ENCODE data around the gene MCTP2. TPM values are rescaled to one million over a fixed set of nuclear protein-coding genes. Genes with fewer than 3 reads are reported as not detected.

MCTP2 gene
- total RNA-seq, 2 experiments from 2014 or later, result 26.1 to 28.5 TPM

DNA sequence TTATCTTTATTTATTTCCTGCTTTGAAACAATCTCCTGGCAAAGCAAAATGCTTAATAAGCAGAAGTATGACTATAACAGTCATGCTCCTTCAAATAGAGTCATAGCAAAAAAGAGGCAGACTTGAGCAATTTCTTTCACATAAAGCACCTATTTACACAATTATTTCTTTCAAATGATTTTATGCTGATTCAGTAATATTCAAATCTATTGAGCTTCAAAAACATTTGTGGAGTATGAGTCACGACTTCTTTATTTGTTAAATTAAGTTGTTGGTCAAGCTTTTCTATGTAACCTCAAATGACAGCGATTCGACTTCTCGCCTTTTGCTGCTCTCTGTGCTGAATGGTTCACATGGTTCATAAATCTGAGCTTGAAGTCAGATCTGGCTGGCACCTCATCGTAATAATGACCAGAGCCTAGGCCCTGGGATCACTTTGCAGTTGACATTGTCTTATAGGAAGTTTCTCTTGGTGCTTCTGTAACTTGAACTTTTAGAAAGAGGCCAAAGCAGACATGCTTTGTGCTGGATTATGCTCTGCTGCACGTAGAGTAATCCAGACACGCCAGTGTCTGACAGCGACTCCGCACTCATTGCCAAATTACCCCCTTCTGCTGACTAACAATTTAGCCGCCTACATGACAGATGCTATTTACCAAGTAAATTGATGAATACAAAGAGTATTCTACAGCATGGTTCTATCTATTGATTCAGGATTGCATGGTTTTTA lies 139.0 kb downstream of the MCTP2 start:
- H3K36me3 Mint-ChIP-seq, result peaks cover 23% of the 10 kb centered on the region
- ATAC-seq (ENCODE audit: low read depth), result no peak
- DNase-seq, result no peak
- no peak overlapping the region for H3K4me3 Mint-ChIP-seq
- no peaks in the 10 kb centered on the region for H3K27me3 Mint-ChIP-seq
- no peaks in the 10 kb centered on the region for H3K4me1 Mint-ChIP-seq
- H3K9me3 Mint-ChIP-seq, result no peaks in the 10 kb centered on the region
- POLR2A ChIA-PET, result no interaction called here
- H3K27ac Mint-ChIP-seq, result no peak overlapping the region

DNA sequence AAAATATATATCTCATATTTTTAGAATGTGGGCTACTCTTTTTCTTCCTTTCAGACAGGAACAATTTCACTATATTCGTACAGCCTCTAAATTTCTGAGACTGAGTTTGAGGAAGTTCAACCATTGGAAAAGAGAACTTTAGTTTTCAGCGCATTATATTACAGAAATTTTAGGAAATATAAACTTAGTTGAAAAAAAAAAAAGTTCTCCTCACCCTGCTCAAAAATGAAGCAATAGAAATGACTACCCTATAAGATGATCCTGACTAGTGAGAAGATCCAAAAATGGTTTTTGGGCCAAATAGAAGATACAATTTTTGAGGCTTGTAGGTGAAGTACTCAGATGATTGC lies 139.6 kb downstream of the MCTP2 start:
- DNase-seq (no peak), ATAC-seq (ENCODE audit: low read depth) (no peak)
- POLR2A ChIA-PET, result no interaction called here
- Mint-ChIP-seq H3K27me3 (no peaks in the 10 kb centered on the region), H3K4me1 (no peaks in the 10 kb centered on the region), H3K36me3 (peaks cover 23% of the 10 kb centered on the region), H3K4me3 (no peak overlapping the region), H3K9me3 (no peaks in the 10 kb centered on the region), H3K27ac (no peak overlapping the region)

DNA sequence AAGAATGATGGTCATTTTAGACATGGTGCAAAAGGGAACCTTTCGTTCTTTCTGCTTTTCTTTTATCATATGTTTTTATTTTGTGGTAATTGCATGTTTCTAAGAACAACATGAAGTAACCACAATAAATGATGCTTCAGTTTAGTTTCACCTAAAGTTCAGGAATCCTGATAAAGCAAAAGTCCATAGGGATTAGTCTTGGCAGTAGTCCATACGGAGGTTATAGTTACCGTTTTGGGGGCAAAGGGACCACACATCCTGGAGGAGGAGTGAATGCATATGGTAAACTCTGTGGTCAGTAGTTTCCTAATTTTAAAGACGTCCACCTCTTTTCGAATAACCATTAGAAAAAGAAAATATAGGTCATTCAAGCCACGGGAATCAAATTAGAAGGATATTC lies 141.5 kb downstream of the MCTP2 start:
- Mint-ChIP-seq H3K27me3 (no peaks in the 10 kb centered on the region), H3K9me3 (no peaks in the 10 kb centered on the region), H3K4me1 (no peaks in the 10 kb centered on the region), H3K4me3 (no peak overlapping the region), H3K27ac (no peak overlapping the region), H3K36me3 (peaks cover 25% of the 10 kb centered on the region)
- DNase-seq (no peak), ATAC-seq (ENCODE audit: low read depth) (no peak)
- POLR2A ChIA-PET, result no interaction called here

DNA sequence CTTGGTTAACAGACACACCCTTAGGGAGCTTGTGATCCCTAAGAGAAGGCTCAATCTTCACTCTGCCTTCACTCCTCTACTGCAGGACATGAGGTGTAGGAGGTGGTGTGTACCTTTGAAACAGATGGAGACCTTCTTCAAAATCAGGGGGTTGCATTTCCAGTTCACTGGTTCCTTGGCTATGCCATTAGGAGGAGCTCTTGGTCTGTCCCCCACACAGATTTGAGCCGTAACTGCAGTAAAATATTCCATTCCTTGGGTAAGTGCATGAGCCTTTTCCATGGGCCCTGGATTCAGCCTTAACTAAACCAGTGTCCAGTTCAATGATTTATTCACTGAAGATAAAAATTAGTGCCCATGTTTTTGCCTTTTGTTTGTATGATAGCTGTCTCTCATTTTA lies 144.6 kb downstream of the MCTP2 start:
- no peak overlapping the region for H3K27ac Mint-ChIP-seq
- no peak overlapping the region for H3K4me3 Mint-ChIP-seq
- H3K9me3 Mint-ChIP-seq, result no peaks in the 10 kb centered on the region
- ATAC-seq (ENCODE audit: low read depth) (no peak), DNase-seq (no peak)
- H3K27me3 Mint-ChIP-seq, result no peaks in the 10 kb centered on the region
- POLR2A ChIA-PET, result no interaction called here
- H3K4me1 Mint-ChIP-seq, result no peaks in the 10 kb centered on the region
- peaks cover 22% of the 10 kb centered on the region for H3K36me3 Mint-ChIP-seq

DNA sequence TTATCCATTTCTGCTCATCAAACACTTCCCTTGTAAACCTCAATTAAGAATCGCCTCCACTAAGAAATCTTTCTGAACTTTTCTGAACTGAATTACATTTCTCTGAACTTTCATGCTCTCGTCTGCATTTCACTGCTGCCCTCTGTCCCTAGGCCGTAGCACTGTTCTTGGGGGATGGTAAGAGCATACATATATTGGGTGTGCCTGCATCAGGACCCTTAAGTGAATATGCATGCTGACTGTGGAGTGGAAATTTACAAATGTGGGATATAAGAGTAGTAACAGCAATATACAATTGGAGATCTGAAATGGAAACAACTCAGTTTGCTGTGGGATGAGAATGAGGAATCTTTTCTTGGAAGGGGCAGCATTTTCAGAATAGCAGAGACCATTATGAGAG lies 148.6 kb downstream of the MCTP2 start:
- peaks cover 17% of the 10 kb centered on the region for H3K36me3 Mint-ChIP-seq
- ATAC-seq (ENCODE audit: low read depth), result no peak
- POLR2A ChIA-PET, result no interaction called here
- H3K4me1 Mint-ChIP-seq, result peaks cover 3% of the 10 kb centered on the region
- H3K4me3 Mint-ChIP-seq, result no peak overlapping the region
- DNase-seq, result no peak
- no peaks in the 10 kb centered on the region for H3K9me3 Mint-ChIP-seq
- no peak overlapping the region for H3K27ac Mint-ChIP-seq
- no peaks in the 10 kb centered on the region for H3K27me3 Mint-ChIP-seq

DNA sequence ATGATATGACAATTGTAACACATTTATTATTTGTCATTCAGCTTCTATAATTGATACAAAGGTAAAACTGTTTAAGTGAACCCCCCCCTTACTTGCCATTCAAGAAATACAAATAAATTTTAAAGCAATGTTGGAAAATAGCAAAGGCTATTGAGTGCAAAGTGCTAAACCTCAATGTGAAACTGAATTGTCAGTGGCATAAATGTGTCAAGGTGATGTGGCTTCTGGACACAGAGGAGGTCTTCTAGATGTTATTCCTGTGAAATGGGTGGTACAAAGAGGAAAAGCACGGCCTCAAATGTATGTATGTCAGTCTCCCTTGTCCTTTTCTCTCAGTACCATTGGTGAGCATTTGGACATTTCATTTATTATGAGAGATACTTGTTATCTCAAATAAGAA lies 149.4 kb downstream of the MCTP2 start:
- Mint-ChIP-seq H3K9me3 (no peaks in the 10 kb centered on the region), H3K36me3 (peaks cover 18% of the 10 kb centered on the region), H3K27ac (no peak overlapping the region), H3K4me3 (no peak overlapping the region), H3K27me3 (no peaks in the 10 kb centered on the region), H3K4me1 (peaks cover 3% of the 10 kb centered on the region)
- DNase-seq (no peak), ATAC-seq (ENCODE audit: low read depth) (no peak)
- POLR2A ChIA-PET, result no interaction called here

DNA sequence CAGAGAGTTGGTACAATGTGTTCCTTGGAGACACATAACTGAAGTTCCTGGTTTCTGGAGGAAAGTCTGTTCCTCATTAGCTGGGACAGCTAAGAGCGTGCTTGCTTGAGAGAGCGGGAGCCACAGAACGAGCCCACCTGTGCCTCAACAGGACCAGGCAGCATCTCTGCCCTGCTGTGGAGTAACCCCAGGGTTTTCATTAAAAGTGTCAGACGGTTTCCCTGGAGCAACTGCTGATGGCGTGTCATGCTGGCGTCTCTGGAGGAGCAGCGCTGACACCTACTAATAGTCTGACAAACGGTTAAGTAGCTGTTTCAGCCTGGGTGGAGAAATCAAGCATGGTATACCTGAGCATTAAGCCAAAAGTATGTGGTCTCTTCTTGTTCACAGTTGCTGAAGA lies 150.0 kb downstream of the MCTP2 start:
- H3K9me3 Mint-ChIP-seq, result no peaks in the 10 kb centered on the region
- no peak overlapping the region for H3K27ac Mint-ChIP-seq
- no peak overlapping the region for H3K4me3 Mint-ChIP-seq
- no peak for DNase-seq
- ATAC-seq (ENCODE audit: low read depth), result no peak
- peaks cover 3% of the 10 kb centered on the region for H3K4me1 Mint-ChIP-seq
- H3K27me3 Mint-ChIP-seq, result no peaks in the 10 kb centered on the region
- peaks cover 18% of the 10 kb centered on the region for H3K36me3 Mint-ChIP-seq
- POLR2A ChIA-PET, result no interaction called here

DNA sequence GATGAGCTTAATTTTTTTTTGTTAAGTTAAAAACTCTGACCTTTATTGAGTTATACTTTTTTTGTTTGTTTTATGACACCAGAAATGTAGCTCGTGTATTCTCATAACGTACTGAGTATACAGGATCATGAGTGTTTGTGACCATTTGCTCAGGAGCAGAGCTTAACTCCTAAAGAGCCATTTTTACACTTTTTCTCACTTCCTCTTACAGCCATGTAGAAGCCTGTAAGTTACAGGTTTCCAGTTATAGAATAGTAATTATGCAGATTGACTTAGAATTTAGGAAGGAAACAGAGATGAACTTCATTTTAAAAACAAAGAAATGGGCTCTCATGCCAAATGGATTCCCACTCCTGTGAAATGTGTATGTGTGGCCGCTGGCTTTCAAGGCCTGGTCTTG lies 151.7 kb downstream of the MCTP2 start:
- Mint-ChIP-seq H3K4me3 (no peak overlapping the region), H3K4me1 (peaks cover 15% of the 10 kb centered on the region), H3K9me3 (no peaks in the 10 kb centered on the region), H3K36me3 (peaks cover 18% of the 10 kb centered on the region), H3K27ac (no peak overlapping the region), H3K27me3 (no peaks in the 10 kb centered on the region)
- DNase-seq, result no peak
- no peak for ATAC-seq (ENCODE audit: low read depth)
- POLR2A ChIA-PET, result no interaction called here

DNA sequence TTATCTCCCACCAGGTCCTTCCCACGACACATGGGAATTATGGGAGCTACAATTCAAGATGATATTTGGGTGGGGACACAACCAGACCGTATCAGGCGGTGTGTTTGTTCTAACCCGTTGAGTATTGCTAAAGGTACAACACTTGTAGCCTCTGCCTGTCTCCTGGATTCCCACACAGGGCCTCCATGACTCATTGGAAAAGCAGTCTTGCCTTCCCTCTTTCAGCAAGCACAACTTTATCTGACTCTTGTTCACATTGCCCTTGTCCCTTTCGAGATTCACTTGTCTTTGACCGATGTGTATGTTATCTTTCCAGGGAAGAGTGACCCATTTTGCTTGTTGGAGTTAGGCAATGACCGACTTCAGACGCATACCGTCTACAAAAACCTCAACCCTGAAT lies 152.3 kb downstream of the MCTP2 start:
- peaks cover 19% of the 10 kb centered on the region for H3K36me3 Mint-ChIP-seq
- POLR2A ChIA-PET, result no interaction called here
- peaks cover 19% of the 10 kb centered on the region for H3K4me1 Mint-ChIP-seq
- H3K27ac Mint-ChIP-seq, result no peak overlapping the region
- ATAC-seq (ENCODE audit: low read depth) (no peak), DNase-seq (no peak)
- H3K9me3 Mint-ChIP-seq, result no peaks in the 10 kb centered on the region
- no peaks in the 10 kb centered on the region for H3K27me3 Mint-ChIP-seq
- no peak overlapping the region for H3K4me3 Mint-ChIP-seq

DNA sequence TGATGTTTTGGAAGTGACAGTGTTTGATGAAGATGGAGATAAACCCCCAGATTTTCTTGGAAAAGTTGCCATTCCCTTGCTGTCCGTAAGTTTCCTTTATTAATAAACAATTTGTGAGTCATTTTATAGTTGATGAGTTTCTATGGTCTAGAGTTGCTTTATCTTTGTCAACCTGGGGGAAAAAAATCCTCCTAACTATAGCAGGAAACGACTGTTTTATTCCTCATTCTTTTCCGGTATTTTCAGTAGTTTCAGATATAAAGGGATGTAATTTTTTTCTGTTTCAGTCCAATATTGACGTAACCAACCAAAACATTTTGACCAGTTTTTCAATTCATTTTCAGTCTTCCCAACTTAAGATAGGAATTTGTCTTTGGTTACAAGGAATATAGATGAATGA lies 154.1 kb downstream of the MCTP2 start:
- H3K4me3 Mint-ChIP-seq, result no peak overlapping the region
- no peak for ATAC-seq (ENCODE audit: low read depth)
- peaks cover 27% of the 10 kb centered on the region for H3K4me1 Mint-ChIP-seq
- no peaks in the 10 kb centered on the region for H3K9me3 Mint-ChIP-seq
- POLR2A ChIA-PET, result no interaction called here
- DNase-seq, result no peak
- no peak overlapping the region for H3K27ac Mint-ChIP-seq
- no peaks in the 10 kb centered on the region for H3K27me3 Mint-ChIP-seq
- H3K36me3 Mint-ChIP-seq, result peaks cover 19% of the 10 kb centered on the region

DNA sequence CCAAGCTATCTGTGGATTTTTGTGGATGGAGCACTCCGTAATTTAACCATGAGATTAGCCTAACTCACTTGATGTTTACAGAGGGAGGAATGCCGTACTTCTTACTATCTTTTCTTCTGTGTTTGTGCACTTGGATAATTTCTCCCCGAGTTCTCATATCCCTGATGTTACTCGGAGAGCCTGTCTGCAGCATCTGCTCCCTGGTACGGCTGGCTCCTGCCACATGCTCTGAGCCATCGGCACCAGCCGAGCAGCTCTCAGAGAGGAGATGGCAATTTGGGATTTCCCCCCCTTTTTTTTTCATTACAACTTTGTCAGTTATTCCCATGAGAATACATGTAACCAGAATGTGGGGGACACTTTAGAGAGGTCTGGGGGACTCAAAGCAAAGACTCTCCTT lies 155.0 kb downstream of the MCTP2 start:
- ATAC-seq (ENCODE audit: low read depth) (no peak), DNase-seq (no peak)
- Mint-ChIP-seq H3K36me3 (peaks cover 20% of the 10 kb centered on the region), H3K27me3 (no peaks in the 10 kb centered on the region), H3K4me1 (peaks cover 27% of the 10 kb centered on the region), H3K9me3 (no peaks in the 10 kb centered on the region), H3K4me3 (no peak overlapping the region), H3K27ac (no peak overlapping the region)
- POLR2A ChIA-PET, result interaction anchor here (0.6 kb wide), 1 partner anchor 218 kb away, joined by 3 read pairs; no protein-coding TSS in a partner anchor

DNA sequence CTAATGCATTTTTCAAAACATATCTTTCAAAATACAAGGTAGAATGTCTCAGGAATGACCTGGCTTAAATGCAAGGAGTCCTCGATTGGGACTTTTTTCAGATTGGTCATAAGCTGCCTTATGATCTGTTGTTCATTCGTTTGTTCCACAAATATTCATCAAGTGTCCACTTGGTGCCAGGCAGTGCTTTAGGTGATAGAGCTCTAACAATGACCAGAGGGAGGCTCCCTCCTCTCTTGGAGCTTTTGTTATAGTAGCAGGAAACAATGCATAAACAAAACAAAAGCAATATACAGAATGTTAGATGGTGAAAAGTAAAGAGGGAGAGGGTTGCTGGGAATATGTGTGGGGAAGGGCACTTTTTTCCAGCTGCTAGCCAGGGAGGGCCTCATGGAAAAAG lies 156.1 kb downstream of the MCTP2 start:
- POLR2A ChIA-PET, result no interaction called here
- no peak for DNase-seq
- peak overlapping the region; percentile 75 for H3K27ac Mint-ChIP-seq
- H3K27me3 Mint-ChIP-seq, result no peaks in the 10 kb centered on the region
- peaks cover 24% of the 10 kb centered on the region for H3K36me3 Mint-ChIP-seq
- peaks cover 24% of the 10 kb centered on the region for H3K4me1 Mint-ChIP-seq
- no peak for ATAC-seq (ENCODE audit: low read depth)
- no peaks in the 10 kb centered on the region for H3K9me3 Mint-ChIP-seq
- peak overlapping the region; percentile 29 for H3K4me3 Mint-ChIP-seq

DNA sequence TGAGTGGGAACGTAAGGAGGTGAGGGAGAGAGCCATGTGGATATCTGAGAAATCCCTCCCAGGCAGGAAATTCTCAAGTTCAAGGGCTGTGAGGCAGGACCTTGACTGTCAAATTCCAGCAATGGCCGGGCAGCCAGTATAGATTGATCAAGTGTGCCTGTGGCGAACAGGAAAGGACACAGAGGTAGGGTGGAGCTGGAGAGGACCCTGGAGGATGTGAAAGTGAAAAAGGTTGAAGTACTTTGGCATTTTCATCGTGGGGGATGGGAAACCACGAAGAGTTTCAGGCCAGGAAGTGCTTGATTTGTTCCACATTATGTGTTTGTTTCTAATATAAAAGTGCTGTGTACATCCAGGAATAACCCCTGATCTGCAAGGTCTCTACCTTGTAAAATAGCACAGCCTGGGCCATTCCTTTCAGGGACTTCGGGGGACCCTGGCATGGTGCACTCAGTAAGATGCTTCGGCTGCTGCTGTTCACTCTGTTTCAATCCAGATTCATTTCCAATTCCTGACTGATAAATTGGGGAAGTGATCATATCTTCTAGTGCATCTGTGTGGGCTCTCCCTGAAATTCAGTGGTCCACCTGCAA lies 156.6 kb downstream of the MCTP2 start:
- H3K9me3 Mint-ChIP-seq, result no peaks in the 10 kb centered on the region
- POLR2A ChIA-PET, result no interaction called here
- H3K4me3 Mint-ChIP-seq, result peak overlapping the region; percentile 29
- H3K27ac Mint-ChIP-seq, result peak overlapping the region; percentile 75
- DNase-seq (peak; percentile 28), ATAC-seq (ENCODE audit: low read depth) (peak; percentile 87)
- H3K36me3 Mint-ChIP-seq, result peaks cover 24% of the 10 kb centered on the region
- no peaks in the 10 kb centered on the region for H3K27me3 Mint-ChIP-seq
- peaks cover 24% of the 10 kb centered on the region for H3K4me1 Mint-ChIP-seq

DNA sequence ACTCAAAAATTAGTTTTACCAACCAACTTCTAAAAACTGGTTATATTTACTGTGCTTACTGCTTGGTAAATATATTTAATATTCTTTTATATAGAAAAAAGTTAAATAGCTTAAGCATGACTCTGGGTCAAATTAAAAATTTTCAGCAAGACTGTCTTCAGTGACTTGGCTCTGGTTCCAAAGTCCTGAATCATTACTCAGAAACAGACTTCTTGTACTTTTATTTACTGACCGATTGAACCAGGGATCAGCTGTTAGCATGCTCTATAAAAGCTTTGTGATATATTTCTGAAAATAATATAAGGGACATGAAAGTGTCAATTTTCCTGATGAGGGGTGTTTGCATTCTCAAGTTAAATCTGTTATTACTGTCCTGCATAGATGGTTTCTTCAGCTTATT lies 164.3 kb downstream of the MCTP2 start:
- H3K9me3 Mint-ChIP-seq, result no peaks in the 10 kb centered on the region
- no peak overlapping the region for H3K4me3 Mint-ChIP-seq
- ATAC-seq (ENCODE audit: low read depth) (no peak), DNase-seq (no peak)
- no peaks in the 10 kb centered on the region for H3K27me3 Mint-ChIP-seq
- POLR2A ChIA-PET, result no interaction called here
- no peak overlapping the region for H3K27ac Mint-ChIP-seq
- peaks cover 12% of the 10 kb centered on the region for H3K36me3 Mint-ChIP-seq
- no peaks in the 10 kb centered on the region for H3K4me1 Mint-ChIP-seq
